CD4-positive, alpha-beta T cell treated with Interleukin-6 for 4 hours (primary cell): Measurements from ENCODE around the gene SHFL.

ENCODE experiments used
- DNase-seq: peaks from one replicate; pipeline ENCODE4 v3.0.0-alpha.2; 2020; ENCODE audit warnings: mixed read lengths

SHFL gene

DNA sequence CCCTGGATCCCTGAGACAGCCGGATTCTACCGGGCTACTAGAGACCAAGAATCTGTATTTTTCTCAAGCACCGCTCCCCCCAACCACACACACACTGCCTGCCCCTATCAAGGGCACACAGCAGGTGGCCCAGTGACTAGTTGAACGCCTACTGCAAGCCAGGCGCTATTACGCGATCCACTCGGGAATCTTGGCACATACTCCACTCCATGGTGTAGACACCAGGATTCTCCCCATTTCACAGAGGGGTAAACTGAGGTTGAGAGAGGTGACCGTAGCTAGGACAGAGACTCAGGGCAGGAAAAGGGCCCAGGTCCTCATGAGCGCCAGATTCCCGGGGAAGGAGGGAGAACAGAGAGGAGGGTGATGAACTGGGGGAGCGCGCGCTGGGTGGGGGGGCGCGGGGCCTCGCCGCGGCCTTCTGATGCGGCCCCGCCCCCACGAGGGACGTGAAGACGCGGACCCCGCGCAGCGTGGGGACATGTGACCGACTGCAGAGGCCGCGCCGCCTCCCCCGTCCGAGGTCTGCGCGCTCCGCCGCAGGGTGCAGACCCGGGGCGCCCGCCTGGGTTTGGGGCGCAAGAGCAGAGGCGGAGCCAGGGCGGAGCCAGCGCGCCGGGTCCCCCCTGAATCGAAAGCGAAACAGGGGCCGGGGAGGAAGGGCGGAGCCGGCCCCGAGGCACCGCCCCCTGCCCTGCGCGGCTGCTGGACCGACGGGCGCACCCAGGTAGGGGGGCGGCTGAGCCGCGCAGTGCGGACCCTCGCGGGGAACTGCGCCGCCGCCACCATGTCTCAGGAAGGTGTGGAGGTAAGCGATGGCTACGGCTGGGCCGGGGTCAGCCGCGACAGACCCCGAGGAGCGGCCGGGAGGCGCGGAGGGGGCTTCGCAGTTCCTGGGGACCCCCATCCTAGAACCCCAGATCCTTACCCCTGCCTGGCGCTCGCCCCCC, at the start of gene SHFL:
Gene SHFL, plus strand, starts transcription at position 677 of the 950 bp plus-strand sequence. Its CDS starts 111 bp downstream, at position 788.
- peak; percentile 91 for DNase-seq

DNA sequence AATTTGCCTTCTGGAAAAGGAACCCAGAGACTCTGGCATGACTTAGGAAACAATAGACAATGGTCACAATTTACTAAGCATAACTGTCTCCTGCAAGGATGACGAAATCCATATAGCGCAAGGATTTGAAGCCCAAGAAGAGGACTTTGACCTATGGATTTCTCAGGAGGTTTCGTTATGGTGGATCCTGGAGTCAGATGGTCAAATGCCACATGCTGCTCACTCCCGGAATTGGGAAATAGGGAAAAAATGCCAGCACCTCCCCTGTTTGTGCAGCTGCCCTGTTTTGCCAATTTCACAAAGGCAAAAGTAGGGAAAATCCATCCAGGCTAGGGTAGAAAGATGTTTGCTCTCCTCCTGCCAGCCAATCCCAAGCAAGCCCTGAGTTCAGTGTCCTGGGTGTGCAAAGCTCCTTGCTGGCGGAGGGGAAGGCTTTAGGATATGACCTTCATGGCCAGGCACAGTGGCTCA, 49.5 kb upstream of the SHFL start:
- DNase-seq: no peak

- DNase-seq: no peak
These were observed 48.8 kb upstream of the SHFL start for GRCh38 chr19:10037367-10037766.

DNA sequence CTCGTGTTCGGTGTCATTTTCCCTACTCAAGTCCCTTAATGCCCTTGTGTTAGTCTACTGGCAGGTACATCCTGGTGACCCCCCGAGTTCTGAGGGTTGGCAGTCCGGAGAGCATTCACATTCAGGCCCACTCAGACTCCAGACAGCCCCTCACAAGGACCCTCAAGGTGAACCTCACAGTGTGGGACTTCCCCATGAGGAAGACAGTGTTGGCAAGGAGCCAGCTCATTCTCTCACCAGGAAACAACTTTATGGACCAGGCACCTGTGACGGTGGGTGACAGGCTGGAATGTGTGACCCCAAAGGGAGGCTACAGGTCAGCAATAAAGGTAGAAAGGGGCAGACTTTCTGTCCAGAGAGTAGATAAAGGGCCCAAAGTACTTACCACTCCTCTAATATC, 48.3 kb upstream of the SHFL start:
- DNase-seq: no peak

- DNase-seq: no peak
These were observed 42.7 kb upstream of the SHFL start for GRCh38 chr19:10043286-10043927.

GRCh38 chr19:10044390-10044789, 41.7 kb upstream of the SHFL start:
- DNase-seq: no peak

DNA sequence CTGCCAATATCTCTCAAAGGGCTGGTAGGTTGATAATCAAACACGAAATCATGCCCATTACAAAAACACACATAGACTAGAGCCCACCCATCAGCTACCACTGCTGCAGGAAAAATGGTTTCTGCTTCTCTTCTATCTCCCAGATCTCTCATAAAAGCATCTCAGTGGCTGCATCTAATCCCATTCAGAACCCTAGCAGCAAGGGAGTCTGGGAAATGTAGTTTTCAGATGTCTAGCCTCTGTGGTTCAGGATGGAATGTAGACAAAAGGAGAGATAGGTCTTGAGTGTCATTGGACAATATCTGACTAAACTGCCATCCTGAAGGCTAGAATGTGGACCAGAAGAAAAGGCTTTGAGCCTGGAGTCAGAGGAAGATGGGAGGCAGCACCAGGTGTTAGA, 40.7 kb upstream of the SHFL start:
- no peak for DNase-seq

GRCh38 chr19:10049626-10050025, 36.5 kb upstream of the SHFL start:
- DNase-seq: no peak

DNA sequence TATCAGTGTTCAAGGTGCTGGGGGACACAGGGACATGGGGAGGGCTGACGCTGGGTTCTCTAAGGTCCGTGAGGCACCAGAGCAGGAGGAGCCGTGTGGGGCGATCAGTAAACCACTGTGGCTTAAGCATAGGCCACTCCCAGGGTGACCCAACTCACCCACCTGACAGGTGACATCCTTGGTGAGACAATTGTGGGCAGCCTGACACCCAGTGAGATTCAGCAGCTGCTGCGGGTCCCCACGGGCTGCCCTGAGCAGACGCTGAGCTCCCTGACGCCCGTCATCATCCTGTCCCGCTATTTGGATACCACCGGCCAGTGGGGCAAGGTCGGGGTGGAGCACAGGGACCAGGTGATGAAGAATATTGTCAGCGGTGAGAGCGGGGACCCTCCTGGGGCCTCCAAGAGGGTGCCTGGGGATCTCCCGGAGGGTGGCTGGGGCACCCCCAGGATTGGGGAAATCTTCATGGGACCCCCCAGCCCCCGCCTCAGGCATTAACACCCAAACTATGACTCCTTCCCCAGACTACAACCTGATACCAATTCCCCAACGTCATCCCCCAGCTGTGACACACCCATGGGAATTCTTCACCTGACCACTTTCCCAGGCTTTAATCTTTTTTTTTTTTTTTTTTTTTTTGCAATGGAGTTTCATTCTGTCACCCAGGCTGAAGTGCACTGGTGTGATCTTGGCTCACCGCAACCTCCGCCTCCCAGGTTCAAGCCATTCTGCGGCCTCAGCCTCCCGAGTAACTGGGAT, 33.3 kb upstream of the SHFL start:
- DNase-seq: no peak

DNA sequence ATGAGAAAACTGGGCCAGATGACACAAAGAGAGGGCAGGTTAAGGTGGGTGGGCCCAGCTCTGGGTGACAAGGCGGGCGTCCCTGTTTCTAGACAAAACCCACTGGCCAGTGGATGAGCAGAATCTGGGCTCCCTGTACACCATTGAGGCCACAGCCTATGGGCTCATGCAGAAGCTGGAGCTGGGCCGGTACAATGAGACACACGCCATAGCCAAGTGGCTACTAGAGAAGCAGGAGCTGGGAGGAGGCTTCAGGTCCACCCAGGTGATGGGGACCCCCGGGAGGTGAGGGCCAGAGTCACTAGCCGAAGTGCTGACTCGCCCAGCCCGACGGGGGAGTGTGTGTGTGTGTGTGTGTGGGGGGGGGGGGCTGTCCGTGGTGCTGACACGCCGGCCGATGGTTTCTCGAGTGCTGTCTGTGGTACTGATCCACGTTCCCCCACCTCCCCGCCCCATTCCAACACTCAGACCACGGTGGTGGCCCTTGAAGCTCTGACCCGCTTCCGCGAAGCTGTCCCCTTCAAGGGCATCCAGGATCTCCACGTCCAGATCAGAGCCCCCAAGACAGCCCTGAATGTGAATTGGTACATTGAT, 24.3 kb upstream of the SHFL start:
- no peak for DNase-seq

DNA sequence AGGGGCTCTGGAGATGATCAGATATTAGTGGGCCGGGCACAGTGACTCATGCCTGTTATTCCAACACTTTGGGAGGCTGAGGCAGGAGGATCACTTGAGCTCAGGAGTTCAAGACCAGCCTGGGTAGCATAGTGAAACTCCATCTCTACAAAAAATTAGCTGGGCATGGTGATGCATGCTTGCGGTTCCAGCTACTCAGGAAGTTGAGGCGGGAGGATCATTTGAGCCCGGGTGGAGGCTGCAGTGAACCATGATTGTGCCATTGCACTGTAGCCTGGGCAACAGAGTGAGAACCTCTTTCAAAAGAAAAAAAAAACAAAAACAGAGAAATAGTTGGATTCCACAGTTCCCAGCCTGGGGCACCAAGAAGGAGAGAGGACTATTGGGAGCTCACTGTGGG, 17.9 kb upstream of the SHFL start:
- DNase-seq: no peak

DNA sequence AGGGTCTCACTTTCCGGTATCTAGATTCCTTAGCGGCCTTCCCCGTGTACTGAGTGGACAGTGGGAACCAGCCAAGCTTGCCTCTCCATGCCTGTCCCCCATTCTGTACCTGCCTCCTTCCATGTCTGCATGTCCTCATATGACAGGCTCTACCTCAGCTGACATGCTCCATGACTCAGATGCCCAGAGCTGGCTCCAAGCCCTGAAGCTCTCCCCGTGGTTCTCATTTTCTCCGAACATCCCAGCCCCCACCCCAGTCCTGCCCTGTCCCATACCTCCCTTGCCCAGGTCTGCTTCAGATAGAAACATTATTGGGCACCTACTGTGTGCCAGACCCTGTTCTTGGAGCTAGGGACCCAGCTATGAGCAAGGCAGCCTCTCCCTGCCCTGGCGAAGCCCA, 17.1 kb upstream of the SHFL start:
- no peak for DNase-seq

GRCh38 chr19:10070730-10071446, 15.2 kb upstream of the SHFL start:
- DNase-seq: no peak

DNA sequence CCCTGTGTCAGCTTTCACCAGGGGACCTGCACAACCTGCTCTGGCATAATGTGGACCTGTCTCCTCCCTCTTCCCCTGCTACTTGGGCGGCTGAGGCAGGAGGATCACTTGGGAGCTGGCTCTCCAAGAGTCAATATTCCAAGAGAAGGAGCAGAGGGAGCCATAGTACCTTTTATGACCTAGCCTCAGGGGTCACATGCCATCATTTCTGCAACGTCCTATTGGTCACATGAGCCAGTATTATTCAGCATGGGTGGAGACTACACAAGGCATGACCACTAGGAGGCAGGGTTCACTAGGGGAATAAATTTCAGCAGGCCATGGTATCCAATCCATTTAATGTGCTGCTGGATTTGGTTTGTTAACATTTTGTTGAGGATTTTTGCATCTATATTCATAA, 12.0 kb upstream of the SHFL start:
- DNase-seq: peak; percentile 53

DNA sequence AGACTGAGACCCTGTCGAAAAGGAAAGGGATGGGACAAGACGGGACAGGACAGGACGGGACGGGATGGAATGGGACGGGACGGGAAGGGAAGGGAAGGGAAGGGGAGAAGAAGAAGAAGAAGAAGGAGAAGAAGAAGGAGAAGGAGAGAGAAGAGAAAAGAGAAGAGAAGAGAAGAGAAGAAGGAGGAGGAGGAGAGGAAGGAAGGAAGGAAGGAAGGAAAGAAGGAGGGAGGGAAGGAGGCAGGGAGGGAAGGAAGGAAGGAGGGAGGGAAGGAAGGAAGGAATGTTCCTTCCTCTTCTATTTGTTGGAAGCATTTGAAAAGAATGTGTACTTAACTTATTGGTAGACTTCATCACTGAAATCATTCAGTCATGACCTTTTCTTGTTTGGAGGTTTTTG, 9.6 kb upstream of the SHFL start:
- no peak for DNase-seq

DNA sequence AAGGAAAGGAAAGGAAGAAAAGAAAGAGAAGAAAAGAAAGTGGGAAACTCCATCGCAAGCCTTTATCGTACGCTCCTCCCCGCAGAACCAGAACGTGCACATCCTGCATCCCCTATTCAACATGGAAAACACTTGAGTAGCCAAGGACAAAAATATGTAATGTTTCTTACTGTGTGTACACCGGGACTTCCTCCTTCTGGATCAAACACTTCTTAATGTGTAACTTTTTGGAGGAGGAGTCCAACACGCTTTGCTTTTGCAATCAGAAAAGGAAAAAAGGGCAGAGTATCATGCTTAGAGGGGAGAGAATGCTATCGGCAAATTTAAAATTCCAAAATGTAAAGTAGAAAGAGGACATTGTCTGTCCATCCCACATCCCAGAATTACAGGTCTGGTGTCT, 7.8 kb upstream of the SHFL start:
- DNase-seq: no peak

DNA sequence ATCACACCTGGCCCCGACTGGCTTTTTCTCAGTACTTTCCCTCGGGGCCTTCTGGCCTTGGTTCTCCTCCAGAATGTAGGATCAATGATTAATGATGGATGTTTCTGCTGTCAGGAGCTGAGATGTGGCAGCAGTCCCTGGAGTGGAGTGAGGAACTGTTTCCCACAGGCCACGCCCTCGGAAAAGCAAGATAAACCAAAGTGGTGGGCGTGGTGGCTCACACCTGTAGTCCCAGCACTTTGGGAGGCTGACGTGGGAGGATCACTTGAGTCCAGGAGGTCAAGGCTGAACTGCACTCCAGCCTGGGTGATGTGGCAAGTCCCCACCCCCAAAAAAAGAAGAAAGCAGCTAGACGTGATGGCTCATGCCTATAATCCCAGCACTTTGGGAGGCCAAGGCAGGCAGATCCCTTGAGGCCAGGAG, 7.1 kb upstream of the SHFL start:
- DNase-seq: no peak

GRCh38 chr19:10083911-10084310, 2.2 kb upstream of the SHFL start:
- no peak for DNase-seq

GRCh38 chr19:10084803-10085202, 1.3 kb upstream of the SHFL start:
- DNase-seq: no peak

DNA sequence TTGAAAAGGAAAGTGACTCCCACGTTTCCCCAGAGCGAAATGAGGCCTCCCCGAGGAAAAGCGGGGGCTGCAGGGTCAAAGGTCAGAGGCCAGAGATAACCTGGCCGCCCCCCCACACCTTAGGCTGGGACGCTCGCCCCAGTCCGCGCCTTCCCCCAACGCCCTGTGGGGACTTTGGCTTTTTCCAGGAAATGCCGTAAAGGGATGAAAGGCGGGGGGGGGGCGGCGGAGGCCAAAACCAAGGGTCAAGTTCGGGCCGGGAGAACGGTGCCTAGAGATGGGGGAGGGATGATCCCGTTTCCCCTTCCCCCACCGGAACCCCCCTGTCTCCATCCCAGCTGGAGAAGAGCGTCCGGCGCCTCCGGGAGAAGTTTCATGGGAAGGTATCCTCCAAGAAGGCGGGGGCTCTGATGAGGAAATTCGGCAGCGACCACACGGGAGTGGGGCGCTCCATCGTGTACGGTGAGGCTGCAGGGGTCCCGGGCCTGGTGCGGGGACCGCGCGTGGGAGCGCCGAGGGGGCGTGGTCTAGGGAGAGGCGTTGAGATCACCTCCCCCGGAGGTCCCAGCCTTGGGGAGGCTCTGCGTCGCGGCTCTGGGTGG, 575 bp downstream of the SHFL start:
- peak; percentile 53 for DNase-seq

DNA sequence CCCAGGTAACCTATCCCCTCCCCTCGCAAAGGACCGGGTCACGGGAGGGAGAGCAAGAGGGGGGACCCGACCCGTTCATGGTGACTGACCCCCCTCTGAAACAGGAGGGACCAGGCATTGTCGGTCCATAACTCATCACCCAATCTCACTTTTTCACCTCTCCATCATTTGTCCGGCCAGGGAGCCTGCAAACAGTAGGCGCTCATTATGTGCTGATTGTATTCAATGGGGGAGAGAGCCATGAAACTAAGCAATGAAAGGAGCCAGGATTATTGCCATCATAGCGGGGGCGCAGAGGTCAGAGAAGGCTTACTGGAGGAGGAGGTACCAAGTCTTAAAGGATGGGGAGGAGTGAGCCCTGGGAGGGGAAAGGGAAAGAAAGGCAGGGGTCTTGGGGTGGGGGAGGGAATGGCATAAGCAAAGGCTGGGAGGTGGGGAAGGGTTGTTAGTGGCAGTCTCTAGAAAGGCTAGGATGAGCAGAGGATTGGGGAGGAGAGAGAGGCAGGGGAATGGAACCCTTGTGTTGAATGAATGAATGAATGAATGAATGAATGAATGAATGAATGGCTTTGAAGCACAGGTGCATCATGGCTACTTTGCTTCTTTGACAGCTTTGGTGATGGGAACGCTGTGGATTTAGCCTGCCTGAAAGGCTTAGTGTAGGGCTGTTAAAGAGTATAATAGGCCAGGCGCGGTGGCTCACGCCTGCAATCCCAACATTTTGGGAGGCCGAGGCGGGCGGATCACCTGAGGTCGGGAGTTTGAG, 1.4 kb downstream of the SHFL start:
- no peak for DNase-seq
